Upper lobe of left lung (tissue), 4 donors: ENCODE data around the gene MOSPD2.

Source experiments
- POLR2AphosphoS5 ChIP-seq, 2 donors: sonication (generic); formaldehyde crosslinking; IDR thresholded peaks; one replicate each; pipeline ENCODE4 v1.5.1; 2017; ENCODE audit warnings: antibody characterized with exemption in 2 of 2
- TF ChIP-seq, protein P1 (sequence below), 6 experiments: fragments of 450-650 bp in 4 of 6; fragments of 200-600 bp in 2 of 6; sonication (generic) in 2 of 6; IDR thresholded peaks; one replicate each; pipeline ENCODE4 v1.5.1; 2016 to 2019; ENCODE audit warnings: antibody characterized with exemption in 6 of 6

DNA sequence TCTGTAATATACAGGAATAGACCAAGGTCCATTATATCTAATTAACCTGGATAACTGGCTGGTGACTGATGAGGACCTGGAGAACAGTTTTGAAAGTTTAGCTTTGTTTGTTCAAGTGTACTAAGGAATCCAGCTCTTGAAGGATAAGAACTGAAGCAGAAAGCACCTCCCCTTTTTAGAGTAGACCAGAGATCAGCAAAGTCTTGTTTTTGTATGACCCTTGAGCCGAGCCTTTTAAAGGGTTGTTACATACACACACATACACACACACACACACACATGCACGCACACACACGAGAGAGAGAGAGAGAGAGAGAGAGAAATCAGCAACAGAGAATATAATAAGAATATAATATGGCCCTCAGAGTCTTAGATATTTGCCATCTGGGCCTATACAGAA, 13.0 kb downstream of the MOSPD2 start:
- TF ChIP-seq, protein P1, sequence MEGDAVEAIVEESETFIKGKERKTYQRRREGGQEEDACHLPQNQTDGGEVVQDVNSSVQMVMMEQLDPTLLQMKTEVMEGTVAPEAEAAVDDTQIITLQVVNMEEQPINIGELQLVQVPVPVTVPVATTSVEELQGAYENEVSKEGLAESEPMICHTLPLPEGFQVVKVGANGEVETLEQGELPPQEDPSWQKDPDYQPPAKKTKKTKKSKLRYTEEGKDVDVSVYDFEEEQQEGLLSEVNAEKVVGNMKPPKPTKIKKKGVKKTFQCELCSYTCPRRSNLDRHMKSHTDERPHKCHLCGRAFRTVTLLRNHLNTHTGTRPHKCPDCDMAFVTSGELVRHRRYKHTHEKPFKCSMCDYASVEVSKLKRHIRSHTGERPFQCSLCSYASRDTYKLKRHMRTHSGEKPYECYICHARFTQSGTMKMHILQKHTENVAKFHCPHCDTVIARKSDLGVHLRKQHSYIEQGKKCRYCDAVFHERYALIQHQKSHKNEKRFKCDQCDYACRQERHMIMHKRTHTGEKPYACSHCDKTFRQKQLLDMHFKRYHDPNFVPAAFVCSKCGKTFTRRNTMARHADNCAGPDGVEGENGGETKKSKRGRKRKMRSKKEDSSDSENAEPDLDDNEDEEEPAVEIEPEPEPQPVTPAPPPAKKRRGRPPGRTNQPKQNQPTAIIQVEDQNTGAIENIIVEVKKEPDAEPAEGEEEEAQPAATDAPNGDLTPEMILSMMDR (IDR thresholded peaks at IDR 0.05), result no peak
- no peak for TF ChIP-seq POLR2AphosphoS5 (IDR thresholded peaks at IDR 0.05)
